ENCODE data around the gene RASA3. TPM values are rescaled to one million over a fixed set of nuclear protein-coding genes. Genes with fewer than 3 reads are reported as not detected.

The RASA3 gene
- total RNA-seq, 2 donors from 2014 or later, result 6.5 to 9.0 TPM

DNA sequence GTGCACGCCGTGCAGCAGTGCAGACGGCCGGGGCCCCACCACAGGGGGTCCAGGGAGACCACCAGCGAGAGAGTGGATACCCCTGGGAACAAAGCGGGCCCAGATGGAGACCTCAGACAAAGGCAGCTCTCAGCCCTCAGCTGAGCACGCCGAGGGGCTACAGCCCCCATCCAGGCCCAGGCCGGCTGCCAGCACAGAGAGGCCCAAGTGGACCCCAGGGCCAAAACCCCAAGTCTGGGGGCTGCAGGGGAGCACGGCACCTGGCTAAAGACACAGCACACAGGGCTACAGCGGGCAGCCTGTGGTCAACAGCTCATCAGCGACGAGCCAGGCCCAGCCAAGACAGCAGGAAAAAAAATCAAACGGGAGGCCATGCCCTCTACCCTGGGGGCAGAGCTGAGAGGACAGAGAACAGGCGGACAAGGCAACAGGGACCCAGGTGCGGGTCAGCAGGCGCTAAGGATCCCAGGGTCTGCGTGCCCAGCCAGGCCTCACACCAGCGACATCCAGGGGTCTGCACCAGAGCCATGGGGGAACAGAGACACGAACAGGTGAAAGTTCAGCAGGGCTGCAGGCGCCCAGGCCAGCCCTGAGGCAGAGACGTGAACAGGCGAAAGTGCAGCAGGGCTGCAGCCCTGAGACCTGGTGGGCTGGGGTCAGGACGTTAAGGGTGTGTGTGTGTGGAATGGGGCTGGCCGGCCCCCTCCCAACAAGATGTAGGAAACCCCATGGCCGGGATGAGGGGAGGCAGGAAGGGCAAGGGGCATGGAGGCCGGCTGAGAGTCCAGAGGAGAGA, 34.3 kb downstream of the RASA3 start:
- DNase-seq (no peak), ATAC-seq (no peak)
- intact Hi-C loops (cut with DNase I, micrococcal nuclease), result no loop called here

GRCh38 chr13:114097212-114097892, 35.1 kb downstream of the RASA3 start:
- ATAC-seq, result no peak
- DNase-seq, result peak in 1 of 2 donors; percentile 22
- intact Hi-C loops (cut with DNase I, micrococcal nuclease), result no loop called here

DNA sequence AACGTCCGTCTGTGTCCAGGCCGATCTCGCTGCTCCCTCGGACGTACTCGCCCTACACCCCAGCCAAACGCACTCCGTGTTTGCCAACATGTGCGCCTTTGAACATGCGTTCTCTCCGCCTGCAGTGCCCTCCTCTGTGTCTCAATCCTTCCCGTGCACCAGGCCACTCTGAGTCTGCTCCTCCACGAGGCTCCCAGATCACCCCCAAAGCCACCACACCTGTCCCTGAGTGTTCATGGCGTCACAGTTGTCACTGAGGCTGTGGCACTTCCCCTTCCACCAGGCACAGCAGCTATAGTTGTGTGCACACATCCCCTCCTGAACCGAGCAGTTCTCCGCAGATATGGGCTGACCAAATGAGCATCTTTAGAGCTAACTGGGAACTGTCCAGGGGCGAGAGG, 35.6 kb downstream of the RASA3 start:
- DNase-seq, result peak in 1 of 2 donors; percentile 19

GRCh38 chr13:114096031-114096485, 36.4 kb downstream of the RASA3 start:
- ATAC-seq, result no peak
- DNase-seq, result peak in 1 of 2 donors; percentile 14
- intact Hi-C loops (cut with DNase I, micrococcal nuclease), result no loop called here

More for the DNA sequence above, 35.6 kb downstream of the RASA3 start:
- ATAC-seq, result no peak
- intact Hi-C loops (cut with DNase I, micrococcal nuclease), result no loop called here

DNA sequence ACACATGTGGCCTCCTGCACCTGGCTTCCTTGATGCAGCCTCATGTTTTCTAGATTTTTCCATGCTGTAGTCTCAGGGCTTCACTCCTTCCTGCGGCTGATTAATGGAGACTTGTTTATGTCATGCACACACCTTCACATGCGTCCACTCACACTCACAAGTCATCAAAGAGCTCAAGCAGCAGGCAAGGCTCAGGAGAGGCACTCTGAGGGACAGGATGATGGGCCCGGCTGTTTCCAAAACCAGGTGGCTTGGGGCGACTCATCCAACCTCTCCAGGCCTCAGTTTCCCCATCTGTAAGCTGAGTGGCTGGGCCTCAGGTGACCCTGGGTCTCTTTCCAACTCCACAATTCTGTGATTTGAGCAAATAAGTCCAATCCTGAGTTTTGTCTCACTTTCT, 36.9 kb downstream of the RASA3 start:
- no peak for DNase-seq
- intact Hi-C loops (cut with DNase I, micrococcal nuclease), result no loop called here
- ATAC-seq, result no peak

- no peak for DNase-seq
- intact Hi-C loops (cut with DNase I, micrococcal nuclease), result no loop called here
- no peak for ATAC-seq
These were observed 39.3 kb downstream of the RASA3 start for GRCh38 chr13:114093118-114093517.

GRCh38 chr13:114092468-114092867, 40.0 kb downstream of the RASA3 start:
- no peak for ATAC-seq
- no peak for DNase-seq
- intact Hi-C loops (cut with DNase I, micrococcal nuclease), result no loop called here

DNA sequence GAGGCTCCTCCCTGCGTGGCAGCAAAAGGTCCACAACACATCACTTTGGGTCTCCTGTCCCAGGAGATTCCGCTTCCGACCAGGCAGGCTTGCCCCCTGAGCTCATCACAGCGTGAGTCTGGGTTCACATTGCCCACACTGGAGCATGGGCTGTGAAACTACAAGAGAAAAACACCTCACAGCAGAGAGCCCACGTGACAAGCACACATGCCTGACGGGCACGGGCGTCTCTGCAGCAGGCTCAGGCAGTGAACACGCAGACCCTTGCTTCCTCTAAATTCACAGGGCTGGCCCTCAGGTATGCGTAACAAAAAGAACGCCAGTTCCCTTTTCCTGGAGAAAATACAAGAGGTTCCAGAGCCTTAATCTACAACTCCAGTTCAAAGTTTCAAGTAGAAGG, 41.9 kb downstream of the RASA3 start:
- ATAC-seq, result no peak
- DNase-seq, result peak in 1 of 2 donors; percentile 14
- intact Hi-C loops (cut with DNase I, micrococcal nuclease), result no loop called here

DNA sequence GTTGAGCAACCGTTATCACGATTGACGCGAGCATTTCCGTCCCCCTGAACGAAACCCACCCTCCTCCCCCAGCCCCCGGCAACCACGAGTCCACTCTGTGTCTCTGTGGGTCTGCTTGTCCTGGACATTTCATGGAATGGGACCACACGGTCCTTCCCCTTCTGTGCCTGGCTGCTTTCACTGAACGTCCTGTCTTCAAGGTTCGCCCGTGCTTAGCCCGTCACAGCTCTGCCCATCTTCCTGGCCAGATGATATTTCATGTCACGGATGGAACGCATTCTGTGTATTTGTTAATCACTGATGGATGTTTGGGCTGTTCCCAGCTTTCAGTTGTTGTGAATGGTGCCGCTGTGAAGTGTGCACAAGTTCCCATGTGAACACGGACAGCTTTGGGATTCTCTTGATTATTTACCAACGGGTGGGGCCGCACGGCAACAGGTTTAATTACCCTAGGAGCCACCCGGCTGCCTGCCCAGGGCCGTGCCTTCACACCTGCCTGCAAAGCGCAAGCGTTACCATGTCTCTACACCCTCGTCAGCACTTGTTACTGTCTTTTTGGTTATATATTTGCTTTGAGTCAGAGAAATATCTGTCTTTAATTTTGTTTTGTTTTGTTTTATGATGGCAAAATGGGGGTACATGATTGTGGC, 42.5 kb downstream of the RASA3 start:
- peak; percentile 91 for ATAC-seq

GRCh38 chr13:114089341-114089740, 43.1 kb downstream of the RASA3 start:
- intact Hi-C loops (cut with DNase I, micrococcal nuclease), result no loop called here
- no peak for ATAC-seq

More for the DNA sequence above, 42.5 kb downstream of the RASA3 start:
- peak; percentile 25 to 39 for DNase-seq
- intact Hi-C loops (cut with DNase I, micrococcal nuclease), result no loop called here

GRCh38 chr13:114088863-114089262, 43.6 kb downstream of the RASA3 start:
- ATAC-seq, result no peak
- intact Hi-C loops (cut with DNase I, micrococcal nuclease), result no loop called here
- DNase-seq, result no peak

More at GRCh38 chr13:114089341-114089740, 43.1 kb downstream of the RASA3 start:
- DNase-seq, result peak in 1 of 2 donors; percentile 18

DNA sequence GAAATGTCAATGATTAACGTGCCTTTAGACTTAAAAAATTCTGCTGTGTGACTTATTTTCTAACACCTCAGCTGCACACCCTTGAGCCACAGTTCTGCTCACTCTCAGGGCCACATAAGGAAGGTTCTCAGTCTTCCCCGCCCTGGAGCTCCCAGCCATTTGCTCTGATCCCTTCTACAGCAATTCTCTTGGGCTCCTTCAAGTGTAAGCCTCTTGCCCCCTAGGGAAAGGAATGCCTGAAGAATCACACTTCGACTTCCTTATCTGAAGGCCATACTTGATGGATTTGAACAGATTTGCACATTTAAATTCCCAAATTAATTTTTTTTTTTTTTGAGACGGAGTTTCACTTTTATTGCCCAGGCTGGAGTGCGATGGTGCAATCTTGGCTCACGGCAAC, 44.2 kb downstream of the RASA3 start:
- ATAC-seq, result no peak
- no peak for DNase-seq
- intact Hi-C loops (cut with DNase I, micrococcal nuclease), result no loop called here

- ATAC-seq (no peak), DNase-seq (peak in 1 of 2 donors; percentile 11)
- intact Hi-C loops (cut with DNase I, micrococcal nuclease), result no loop called here
These were observed 45.0 kb downstream of the RASA3 start for GRCh38 chr13:114087430-114087829.

DNA sequence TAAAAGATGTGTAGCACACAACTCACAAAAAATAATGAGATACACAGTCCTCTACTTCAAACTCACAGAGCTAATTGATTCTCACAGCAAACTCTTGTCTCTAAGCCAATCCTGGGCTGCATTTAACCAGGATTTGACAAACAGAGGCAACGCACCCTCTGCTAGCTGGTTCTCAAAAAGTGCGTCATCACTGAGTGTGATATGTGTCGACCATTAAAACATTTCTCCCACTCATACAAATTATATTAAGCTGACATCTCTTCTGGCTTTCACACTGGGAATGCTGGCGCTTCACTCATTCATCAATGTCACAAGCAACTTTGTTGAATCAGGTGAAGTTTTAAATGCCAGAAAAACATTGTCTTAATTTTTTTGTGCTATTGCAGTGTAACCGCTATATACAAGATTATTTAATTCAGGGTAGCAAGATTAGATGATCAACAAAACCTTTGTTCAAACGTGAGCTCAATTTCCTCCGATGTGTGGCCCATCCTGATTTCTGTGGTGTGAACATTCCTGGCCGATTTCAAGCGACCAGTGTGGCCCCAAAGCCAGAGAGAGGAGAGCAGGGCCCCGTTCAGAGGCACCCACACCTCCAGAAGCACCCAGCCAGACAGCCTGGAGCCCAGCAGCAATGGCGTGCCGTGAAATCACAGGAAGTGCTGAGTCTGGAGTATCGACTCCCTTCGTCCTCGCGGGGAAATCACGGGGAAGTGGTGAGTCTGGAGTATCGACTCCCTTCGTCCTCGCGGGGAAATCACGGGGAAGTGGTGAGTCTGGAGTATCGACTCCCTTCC, 49.4 kb downstream of the RASA3 start:
- intact Hi-C loops (cut with DNase I, micrococcal nuclease), result no loop called here
- DNase-seq (no peak), ATAC-seq (no peak)

DNA sequence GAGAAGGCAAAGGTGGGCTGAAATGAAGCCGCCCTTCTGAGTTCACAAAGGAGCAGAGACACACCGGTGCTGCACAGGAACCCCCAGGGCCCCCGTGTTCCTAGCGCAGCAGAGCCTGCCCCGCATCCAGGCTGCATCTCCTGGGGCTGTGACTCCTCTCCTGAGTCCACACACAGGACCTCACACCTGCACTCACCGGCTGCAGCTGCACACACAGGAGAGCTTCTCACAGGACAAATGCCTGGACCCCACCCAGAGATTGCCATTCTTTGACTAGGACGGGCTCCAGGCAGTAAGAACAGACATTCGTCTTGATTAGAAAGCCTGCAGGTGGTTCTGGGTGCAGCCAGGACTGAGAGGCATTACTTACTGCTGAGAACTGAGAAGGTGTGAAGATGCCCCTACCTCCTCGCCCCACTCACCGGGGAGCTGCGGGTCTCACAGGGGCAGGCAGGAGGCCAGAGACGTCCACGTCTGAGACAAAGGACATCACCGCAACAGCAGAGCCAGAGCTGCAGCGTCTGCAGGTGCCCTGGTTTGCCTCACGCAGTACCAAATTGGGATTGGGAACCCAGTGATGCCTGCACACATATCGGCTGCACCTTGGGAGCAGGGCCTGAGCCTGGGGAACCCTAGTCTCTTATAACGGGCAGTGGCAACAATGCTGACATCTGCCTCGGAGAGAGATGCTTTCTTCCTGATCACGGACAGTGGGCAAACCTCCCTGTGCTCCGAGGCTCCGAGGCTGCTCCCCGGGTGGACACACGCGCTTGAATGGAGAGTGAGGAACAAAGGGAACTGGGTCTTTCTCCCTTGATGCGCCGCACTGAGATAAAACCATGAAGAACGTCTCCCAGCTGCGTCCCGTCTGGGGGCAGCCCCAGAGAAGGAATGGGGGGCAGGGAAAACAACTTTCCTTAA, 50.4 kb downstream of the RASA3 start:
- intact Hi-C loops (cut with DNase I, micrococcal nuclease), result no loop called here
- peak; percentile 64 for ATAC-seq
- DNase-seq, result peak in 1 of 2 donors; percentile 32

DNA sequence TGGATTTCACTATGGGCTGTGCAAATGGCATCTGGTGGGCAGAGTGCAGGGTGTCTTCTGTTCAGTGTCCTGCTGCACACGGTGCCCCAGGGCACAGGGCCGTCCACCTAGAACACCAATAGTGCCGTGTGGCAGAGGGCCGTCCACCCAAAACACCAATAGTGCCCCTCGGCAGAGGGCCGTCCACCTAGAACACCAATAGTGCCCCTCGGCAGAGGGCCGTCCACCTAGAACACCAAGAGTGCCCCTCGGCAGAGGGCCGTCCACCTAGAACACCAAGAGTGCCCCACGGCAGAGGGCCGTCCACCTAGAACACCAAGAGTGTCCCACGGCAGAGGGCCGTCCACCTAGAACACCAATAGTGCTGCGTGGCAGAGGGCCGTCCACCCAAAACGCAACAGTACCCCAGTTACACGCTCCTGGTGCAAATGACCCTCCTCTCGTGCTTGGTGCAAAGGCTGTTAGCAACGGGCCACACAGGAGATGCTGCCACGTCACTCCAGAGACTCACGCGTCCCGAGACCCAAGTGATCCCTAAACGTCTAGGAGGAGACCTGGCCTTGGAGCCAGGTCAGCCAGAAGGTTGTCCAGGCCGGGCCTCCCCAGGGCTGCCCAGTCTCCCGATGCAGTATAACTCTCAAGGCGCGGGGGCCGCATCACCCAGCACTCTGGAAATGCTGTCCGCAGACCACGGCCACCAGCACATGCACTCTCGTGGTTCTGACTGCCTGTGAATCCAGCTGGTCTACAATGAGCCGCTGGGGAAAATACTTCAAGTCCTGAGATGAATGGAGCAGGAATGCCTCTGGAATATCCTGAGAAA, 51.5 kb downstream of the RASA3 start:
- ATAC-seq, result no peak
- intact Hi-C loops (cut with DNase I, micrococcal nuclease), result no loop called here
- peak; percentile 3 to 21 for DNase-seq

Measured in left colon (tissue), 2 donors.